ENCODE results near the gene WBP4.
"Not testable (repeated sequence)": the region's sequence is repeated elsewhere in the genome, so short reads cannot be mapped to it uniquely, and the experiment has no call there.

Gene WBP4, protein sequence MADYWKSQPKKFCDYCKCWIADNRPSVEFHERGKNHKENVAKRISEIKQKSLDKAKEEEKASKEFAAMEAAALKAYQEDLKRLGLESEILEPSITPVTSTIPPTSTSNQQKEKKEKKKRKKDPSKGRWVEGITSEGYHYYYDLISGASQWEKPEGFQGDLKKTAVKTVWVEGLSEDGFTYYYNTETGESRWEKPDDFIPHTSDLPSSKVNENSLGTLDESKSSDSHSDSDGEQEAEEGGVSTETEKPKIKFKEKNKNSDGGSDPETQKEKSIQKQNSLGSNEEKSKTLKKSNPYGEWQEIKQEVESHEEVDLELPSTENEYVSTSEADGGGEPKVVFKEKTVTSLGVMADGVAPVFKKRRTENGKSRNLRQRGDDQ

DNA sequence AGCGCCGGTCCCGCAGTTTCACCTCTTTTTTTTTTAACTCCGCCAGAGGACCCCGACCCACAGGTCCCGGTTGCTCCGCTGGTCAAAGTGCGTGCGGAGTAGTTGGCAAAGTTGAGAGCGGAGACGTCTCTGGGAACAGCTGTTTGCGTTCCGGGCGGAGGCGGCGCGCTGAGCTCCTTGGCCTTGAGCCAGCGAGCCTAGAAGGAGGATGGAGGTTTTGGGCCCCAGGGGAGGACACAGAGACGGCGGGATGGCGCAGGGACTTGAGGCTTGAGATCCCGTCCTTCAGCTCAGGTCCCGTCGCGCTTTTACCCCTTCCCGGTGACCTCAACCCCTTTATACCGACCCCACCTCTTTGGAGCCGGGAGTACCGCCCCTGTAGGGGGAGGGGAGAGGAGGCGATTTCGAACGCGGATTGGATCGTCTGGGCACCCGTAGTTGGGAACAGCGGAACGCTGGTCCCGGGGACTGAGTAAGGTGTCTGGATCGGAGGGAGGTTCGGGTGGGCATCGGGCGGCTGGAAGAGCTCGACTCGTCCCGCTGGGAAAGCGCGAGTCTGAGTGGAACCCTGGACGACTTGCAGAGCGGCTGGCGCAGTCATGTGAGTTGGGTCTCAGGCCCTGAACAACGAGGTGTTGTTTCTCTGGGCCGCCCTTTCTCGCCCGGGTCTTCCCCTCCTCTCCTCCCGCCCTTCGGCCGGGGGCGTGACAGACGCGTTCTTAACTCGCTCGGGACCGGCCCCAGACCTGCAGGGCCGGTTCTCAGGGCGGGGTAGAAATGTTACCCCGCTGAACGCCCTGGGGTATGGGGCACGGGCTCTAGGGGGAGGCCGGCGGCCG, at the start of gene WBP4:
WBP4 (plus strand) TSS at position 435 of the 839 bp plus-strand sequence; CDS start at position 600, 165 bp downstream.
- peak; percentile 85 to 95 for DNase-seq

DNA sequence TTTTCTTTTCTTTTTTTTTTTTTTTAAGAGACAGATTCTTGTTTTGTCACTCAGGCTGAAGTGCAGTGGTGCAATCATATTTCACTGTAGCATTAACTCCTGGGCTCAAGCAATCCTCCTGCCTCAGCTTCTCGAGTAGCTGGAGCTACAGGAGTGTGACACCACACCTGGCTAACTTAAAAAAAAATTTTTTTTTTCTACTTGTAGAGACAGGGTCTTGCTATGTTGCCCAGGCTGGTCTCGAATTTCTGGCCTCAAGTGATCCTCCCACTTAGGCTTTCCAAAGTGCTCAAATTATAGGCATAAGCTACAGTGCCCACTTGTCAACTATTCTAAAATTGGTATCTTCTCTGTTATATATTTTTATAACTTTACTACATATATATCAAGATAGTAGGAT, 48.8 kb upstream of the WBP4 start:
- no peak for DNase-seq

DNA sequence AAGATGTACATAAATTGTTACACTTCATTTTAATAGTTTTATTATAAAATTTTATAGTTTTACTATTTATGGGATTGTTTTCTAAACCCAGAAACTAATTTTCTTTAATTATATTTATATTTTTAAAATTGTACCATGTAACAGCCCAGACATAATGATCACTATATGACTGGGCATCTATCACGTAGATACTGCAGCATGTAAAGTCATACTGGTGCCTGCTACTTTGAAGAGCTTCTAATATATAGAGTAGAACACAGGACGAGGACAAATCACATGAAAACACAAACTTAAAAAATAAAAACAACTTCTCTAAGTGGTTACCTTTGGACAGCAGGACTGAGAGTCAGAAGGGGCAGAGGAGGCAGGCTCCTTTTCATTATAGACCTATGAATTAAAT, 47.5 kb upstream of the WBP4 start:
- DNase-seq = no peak

DNA sequence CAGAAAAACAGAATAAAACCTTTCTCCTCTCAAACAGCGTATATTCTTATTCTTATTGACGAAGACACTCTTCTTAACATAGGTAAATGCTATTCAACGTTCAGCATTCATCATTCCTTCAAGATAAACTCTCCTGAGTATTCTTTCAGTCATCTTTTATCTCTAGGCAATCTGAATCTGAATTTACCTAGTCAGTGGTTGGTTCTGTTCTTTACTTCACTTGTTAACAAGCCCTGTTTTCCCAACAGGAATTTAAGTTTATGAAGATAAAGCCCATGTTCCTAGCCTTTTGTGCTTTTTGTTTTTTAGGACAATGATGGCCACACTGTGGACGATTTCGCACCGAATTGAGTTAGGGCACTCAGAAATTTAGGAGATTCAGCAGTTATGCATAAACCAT, 45.4 kb upstream of the WBP4 start:
- DNase-seq = no peak

DNA sequence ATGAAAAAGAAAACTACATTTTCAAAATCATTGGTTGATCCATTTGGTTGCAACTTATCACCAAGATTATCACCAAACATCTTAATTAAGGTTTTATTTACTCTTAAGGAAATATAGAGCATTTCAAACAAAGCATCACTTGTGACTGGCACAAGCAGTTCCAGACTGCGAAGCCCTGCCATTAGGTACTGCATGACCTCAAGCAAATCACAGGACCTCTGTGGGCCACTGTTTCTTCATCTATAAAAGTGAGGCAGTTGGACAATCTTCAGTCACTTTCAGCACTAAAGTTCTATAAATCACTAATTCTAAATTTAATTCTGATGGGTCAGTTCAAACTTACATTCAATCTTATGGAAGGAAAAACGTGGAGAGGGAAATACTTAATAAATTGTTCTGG, 44.1 kb upstream of the WBP4 start:
- DNase-seq = no peak

DNA sequence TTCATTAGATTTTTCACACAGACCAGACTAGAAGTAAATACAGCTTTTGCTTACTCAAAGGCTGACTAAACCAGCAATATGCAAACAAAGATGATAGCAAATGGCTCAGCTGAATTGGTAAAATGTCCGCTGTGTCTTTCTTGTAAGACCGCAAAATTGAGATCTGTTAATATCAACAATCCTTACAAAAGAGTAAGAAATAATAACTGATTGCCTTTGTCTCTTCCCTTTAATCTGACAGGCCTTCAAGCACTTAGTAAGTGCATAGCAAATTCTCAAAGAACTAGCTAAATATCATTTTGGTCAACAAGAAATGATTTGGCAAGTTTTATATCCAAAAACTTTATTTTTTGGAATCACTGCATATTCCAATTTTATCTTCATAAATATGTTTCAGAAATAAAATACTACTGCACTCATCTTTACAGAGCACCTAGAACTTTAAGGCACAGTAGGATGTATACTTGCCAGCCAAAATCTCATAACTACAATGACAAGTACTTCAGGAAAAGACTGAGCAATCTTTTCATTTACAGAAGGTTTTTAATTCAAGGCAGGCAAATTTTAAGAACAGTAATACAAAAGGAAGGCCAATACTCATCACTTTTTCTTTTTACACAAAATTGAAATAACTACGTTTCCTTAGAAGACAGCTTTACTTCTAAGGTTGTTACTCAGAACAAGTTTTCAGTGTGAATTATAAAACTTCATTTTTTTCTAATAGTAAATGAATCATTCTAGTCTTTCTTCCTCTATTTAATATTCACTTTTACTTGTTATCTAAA, 43.3 kb upstream of the WBP4 start:
- DNase-seq = peak; percentile 31 to 48

DNA sequence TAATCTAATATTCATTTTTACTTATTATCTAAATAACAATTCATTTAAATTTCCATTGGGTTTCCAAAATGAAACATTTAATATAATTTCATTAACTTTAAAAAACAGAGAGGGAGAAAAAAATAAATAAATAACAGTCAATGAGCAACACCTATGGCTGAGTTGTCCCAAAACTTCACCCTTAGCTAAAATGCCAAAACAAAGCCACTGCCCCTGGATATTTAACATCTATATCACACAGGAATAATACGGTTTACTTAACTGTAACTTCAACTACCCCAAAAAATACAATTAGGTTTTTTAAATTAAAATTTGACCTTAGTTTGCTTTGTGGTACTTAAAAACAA, 42.7 kb upstream of the WBP4 start:
- no peak for DNase-seq

DNA sequence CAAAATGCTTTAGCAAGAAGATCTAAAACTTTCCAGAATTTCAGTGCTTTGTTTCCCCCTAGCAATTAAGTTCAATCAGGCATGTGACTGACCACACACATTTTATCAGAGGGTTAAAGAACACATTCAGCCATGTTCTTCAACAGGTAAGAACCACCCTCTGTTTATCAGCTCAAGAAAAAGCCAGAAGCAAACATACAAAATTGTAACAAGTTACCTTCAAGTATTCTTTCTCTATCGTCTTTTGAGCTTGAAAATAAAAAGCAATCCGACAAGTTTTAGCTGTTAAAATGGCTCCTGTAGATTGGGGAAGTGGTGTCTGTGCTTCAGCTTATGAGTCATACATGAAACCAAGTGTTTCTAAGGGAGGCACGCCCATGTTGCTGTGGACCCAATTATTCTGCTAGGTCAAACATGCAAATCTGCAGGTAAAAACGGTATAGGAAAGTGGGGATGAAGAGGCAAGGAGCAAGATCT, 42.3 kb upstream of the WBP4 start, which contains the start of gene ELF1:
ELF1 (minus strand) TSS at position 306 of the 477 bp plus-strand sequence. CDS start 37,262 bp downstream, outside the sequence.
- DNase-seq = no peak

DNA sequence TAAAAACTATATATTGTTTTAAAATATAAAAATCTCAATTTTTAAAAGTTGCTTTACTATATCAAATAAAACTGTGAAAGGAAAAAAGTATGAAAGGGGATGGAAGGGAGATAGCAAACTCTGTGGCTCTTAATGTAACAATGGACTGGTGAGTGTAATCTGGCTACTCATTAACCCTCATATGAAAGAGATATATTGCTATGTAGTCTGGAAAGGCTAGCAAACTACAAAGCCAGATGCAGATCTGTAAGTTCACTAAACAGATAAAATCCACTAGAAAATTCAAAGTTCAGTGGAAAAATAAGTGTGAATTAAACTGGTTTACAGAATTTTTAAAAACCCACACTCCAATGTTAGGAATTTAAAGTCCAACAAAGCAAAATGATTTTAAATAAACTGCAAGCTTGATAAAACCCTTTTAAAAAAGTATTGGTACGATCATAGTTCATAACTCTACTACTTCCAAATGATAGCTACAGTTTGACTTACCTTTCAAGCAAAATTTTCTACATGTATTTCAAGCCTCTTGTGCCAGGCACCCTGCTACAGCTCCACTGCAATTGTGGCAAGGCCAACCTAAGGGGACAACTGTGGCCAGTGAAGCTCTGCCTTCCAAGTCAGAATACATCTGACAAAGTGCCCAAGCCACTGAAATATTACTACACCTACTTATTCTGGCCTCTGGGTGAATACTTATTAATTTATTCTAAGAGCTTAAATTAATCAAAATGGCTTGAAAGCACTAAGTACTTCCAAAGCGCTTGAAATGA, 41.5 kb upstream of the WBP4 start:
- DNase-seq = no peak

DNA sequence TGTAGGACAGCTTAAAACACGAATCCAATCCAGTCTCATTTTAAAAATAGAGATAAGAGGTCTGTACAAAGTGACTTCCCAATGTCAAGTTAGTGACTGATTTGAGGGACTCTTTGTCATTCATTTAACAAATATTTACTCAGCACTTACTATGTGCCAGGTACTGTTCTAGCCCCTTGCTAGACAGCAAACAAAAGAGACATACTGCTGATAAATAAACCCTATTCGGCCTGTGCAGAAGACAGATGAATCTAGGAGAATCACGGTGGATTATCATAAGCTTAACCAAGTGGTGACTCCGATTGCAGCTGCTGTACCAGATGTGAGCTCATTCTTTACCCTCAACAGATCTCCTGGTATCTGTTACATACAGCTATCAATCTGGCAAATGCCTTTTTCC, 35.8 kb upstream of the WBP4 start:
- DNase-seq = no peak

DNA sequence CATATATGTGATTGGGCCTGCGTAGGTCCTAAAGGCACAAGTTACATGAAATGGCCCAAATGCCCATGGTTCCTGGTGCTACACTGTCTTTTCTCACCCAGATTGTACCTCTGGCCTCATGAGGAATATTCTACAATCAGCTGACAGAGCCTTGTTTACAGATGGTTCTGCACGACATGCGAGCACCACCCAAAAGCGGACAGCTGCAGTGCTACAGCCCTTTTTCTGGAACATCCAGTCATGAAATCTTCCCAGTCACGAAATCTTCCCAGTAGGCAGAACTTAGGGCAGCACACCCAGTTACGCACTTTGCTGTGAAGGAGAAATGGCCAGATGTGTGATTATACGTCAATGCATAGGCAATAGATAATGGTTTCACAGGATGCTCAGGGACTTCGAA, 34.5 kb upstream of the WBP4 start:
- no peak for DNase-seq

DNA sequence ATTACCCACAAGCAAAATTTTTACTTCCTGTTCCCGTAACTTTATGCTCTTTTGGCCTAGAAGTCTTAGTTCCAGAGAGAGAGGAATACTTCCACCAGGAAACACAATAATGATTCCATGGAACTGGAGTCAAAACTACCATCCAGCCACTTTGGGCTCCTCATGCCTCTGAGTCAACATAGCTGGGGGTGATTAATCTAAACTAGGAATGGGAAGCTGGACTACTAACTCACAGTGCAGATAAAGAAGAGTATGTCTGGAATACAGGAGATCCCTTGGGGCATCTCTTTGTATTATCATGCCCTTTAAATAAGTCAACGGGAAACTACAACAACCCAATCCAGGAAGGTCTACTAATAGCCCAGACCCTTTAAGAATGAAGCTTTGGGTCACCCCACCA, 33.3 kb upstream of the WBP4 start:
- no peak for DNase-seq

DNA sequence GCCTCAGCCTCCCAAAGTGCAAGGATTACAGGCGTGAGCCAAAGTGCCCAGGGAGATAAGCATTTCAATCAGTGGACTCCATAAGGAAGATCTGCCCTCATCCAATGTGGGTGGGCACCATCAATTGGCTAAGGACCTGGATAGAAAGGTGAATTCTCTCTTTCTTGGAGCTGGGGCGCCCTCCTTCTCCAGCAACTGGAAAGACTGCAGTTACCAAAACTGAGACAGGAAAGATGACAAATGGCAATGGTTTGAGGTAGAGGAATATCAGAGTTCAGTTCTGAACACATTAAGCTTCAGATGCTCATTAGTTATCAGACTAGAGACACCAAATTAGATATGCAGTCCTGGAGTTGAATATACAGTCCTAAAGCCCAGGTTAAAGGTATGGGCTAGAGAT, 31.7 kb upstream of the WBP4 start:
- DNase-seq = no peak

DNA sequence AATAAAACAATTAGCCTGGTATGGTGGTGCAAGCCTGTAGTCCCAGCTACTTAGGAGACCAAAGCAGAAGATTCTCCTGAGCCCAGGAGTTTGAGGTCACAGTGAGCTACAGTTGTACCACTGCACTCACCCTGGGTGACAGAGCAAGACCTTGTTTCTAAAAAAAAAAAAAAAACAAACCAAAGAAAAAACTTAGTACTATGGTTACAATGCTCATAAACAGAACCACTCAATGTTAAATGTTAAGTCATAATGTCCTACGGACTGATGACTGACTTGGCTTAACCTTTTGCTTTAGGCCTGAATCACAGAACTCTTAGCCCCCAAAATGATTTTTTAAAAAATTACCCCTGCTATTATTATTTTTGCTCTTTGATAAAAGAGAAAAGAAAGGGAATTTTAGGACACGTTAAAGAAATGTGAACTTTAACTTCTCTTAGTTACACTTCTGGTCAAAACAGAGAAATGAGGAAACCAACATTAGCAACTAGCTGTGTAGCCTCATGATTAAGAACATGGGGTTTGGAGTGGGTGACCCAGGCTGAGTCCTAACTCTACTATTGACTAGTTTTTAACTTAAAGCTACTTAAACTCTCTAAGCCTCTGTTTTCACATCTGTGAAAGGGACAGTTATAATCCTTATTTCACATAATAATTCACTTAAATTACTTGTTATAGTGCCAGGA, 28.5 kb upstream of the WBP4 start:
- no peak for DNase-seq

DNA sequence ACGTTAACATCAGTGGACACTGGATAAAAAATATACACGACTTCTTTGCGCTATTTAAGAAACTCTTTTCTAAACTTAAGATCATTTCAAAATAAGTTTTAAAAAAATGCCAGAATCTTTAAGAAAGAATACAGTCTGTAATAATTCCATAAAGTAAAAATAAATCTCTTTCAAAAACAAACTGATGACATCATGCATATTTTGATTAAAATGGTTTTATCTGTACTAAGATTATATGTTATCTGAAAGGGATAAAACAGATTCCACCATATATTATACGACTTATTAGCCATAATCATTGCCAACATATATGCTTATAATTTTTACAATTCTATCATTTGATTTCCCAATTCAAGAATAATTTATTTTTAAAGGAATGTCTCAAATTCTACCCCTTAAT, 26.9 kb upstream of the WBP4 start:
- no peak for DNase-seq

DNA sequence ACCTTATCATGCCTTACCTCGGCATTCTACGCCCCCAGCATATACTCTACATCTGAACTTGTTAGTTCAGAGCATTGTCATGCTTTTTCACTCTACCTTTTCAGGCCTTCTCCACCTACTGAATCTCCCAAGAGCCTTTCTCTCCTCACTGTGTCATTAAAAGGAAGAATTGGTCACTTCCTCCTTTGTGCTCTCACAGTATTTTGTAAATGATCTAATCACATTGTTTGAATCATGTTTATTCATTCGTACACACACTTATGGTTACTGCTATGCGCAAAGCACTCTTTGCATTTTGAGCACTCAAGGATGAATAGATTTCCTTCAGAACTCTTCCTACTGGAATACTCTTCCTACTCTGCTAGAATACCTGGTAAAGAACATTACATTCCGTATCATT, 26.4 kb upstream of the WBP4 start:
- no peak for DNase-seq

DNA sequence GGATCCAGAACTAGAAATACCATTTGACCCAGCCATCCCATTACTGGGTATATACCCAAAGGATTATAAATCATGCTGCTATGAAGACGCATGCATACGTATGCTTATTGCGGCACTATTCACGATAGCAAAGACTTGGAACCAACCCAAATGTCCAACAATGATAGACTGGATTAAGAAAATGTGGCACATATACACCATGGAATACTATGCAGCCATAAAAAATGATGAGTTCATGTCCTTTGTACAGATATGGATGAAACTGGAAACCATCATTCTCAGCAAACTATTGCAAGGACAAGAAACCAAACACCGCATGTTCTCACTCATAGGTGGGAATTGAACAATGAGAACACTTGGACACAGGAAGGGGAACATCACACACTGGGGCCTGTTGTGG, 24.8 kb upstream of the WBP4 start:
- DNase-seq = not testable (repeated sequence)

DNA sequence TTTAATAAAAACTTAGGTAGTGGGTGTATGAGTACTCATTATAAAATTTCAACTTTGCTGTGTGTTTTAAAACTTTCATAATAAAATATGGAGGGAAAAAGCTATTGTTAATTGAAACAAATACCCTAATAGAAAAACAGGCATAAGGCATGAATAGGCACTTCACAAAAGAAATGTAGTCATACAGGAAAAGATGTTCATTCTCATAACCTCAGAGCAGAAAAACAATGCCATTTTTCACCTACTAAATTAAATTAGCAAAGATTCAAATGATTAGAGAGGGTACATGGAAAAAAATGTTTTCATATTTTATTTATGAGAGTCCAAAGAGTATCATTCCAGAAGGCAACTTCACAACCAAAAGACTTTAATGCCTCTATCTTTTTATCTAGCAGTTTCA, 21.6 kb upstream of the WBP4 start:
- DNase-seq = no peak

DNA sequence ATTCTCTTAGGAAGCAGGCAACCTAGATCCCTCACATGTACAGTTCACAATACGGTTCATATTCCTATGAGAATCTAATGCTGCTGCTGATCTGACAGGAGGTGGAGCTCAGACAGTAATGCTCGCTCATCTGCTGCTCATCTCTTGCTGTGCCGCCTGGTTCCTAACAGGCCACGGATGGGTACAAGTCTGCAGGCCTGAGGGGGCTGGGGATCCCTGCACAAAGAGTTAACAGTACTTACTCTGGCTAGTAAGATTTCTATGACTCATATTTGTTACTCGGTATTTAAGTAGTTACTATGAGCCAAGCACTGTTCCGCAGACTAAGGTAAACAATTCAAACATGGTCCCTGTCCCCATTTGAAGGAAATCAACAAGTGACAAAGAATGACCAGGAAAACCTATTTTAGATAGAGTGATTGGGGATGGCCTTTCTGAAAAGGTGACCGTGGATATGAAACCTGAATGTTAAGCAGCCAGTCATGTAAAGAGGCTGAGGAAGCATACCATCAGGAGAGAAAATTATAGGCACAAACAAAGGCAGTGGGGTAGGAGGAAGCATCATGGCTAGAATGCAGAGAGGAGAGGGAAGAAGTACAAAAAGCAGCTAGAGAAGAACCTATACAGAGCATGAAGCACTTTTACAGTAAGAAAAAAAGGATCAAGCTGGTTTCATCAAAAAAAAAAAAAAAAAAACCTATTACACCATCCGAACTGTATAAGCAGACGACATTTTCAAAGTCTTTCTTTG, 20.6 kb upstream of the WBP4 start:
- no peak for DNase-seq

DNA sequence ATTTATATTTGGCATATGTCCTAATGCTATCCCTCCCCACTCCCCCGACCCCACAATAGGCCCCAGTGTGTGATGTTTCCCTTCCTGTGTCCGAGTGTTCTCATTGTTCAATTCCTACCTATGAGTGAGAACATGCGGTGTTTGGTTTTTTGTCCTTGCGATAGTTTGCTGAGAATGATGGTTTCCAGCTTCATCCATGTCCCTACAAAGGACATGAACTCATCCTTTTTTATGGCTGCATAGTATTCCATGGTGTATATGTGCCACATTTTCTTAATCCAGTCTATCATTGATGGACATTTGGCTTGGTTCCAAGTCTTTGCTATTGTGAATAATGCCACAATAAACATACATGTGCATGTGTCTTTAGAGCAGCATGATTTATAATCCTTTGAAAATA, 18.9 kb upstream of the WBP4 start:
- not testable (repeated sequence) for DNase-seq

DNA sequence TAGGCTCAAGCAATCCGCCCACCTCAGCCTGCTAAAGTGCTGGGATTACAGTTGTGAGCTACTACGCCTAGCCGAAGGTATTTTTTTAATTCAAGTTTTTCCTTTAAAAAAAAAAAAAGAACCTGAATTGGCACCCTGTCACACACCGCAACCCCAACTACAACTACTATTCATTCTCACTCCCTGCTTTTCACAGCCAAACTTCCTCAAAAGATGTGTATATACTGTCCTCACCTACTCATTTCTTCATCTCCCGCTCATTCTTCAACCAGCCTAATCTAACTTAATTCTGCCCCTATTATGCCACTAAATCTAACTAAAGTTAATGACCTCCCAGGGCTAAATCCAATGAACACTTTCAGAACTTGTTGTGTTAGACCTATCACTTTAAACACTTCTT, 12.7 kb upstream of the WBP4 start:
- DNase-seq = no peak
